Measurements from ENCODE around the gene POU2F3. TPM values are rescaled to one million over a fixed set of nuclear protein-coding genes. Genes with fewer than 3 reads are reported as not detected.

The POU2F3 gene
- total RNA-seq, 1 experiment from 2014 or later = not detected

DNA sequence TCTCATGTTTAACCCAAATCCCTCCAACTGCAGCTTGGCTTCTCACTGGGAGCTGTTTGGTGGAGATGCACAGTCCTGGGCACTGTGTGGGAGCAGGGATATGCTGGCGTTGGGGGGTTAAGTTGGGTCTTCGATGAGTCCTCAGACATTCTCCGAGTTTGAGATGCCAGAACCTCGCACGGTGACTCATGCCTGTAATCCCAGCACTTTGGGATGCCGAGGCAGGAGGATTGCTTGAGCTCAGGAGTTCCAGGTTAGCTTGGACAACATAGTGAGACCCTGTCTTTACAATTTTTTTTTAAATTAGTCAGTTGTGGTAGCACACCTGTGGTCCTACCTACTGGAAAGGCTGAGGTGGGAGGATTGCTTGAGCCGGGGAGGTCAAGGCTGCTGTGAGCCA lies 20.7 kb downstream of the POU2F3 start:
- H3K27me3 ChIP-seq (ENCODE audit: control insufficient read depth, insufficient read depth, low read length) = peaks cover 44% of the 10 kb centered on the region
- BruUV-seq (replicated peaks) = no TSS peak
- no peak overlapping the region for H3K4me3 ChIP-seq (ENCODE audit: low read depth in 2 of 2, low read length in 2 of 2)
- no peak overlapping the region for H3K27ac ChIP-seq (ENCODE audit: low read length)
- no peak for DNase-seq (ENCODE audit: low read depth, low spot score)
- no peaks in the 10 kb centered on the region for H3K9me3 ChIP-seq (ENCODE audit: control insufficient read depth, insufficient read depth, low read depth, low read length)
- ChIA-PET POLR2A (no interaction called here), CTCF (no interaction called here)
- intact Hi-C loops (cut with micrococcal nuclease; ENCODE audit: unreplicated experiment) = loop anchor here (10.0 kb wide), 1 partner anchor 964 kb away; no protein-coding TSS in a partner anchor
- no peaks in the 10 kb centered on the region for H3K4me1 ChIP-seq (ENCODE audit: control insufficient read depth, insufficient read depth, low read length)
- H3K36me3 ChIP-seq (ENCODE audit: control insufficient read depth, insufficient read depth, low read length) = no peaks in the 10 kb centered on the region
- TF ChIP-seq SIN3A (IDR thresholded peaks at IDR 0.05; ENCODE audit: borderline replicate concordance, insufficient read depth, low read depth, low read length) (no peak), TCF7L2 (IDR thresholded peaks at IDR 0.05; ENCODE audit: low read depth, low read length) (no peak), POLR2AphosphoS5 (IDR thresholded peaks at IDR 0.05; ENCODE audit: low read depth, low read length) (no peak)
- TF ChIP-seq, protein P1, sequence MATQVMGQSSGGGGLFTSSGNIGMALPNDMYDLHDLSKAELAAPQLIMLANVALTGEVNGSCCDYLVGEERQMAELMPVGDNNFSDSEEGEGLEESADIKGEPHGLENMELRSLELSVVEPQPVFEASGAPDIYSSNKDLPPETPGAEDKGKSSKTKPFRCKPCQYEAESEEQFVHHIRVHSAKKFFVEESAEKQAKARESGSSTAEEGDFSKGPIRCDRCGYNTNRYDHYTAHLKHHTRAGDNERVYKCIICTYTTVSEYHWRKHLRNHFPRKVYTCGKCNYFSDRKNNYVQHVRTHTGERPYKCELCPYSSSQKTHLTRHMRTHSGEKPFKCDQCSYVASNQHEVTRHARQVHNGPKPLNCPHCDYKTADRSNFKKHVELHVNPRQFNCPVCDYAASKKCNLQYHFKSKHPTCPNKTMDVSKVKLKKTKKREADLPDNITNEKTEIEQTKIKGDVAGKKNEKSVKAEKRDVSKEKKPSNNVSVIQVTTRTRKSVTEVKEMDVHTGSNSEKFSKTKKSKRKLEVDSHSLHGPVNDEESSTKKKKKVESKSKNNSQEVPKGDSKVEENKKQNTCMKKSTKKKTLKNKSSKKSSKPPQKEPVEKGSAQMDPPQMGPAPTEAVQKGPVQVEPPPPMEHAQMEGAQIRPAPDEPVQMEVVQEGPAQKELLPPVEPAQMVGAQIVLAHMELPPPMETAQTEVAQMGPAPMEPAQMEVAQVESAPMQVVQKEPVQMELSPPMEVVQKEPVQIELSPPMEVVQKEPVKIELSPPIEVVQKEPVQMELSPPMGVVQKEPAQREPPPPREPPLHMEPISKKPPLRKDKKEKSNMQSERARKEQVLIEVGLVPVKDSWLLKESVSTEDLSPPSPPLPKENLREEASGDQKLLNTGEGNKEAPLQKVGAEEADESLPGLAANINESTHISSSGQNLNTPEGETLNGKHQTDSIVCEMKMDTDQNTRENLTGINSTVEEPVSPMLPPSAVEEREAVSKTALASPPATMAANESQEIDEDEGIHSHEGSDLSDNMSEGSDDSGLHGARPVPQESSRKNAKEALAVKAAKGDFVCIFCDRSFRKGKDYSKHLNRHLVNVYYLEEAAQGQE (IDR thresholded peaks at IDR 0.05; ENCODE audit: insufficient read depth in 1 of 2, low read depth in 2 of 2, low read length in 1 of 2) = no peak
- TF ChIP-seq, protein P2, sequence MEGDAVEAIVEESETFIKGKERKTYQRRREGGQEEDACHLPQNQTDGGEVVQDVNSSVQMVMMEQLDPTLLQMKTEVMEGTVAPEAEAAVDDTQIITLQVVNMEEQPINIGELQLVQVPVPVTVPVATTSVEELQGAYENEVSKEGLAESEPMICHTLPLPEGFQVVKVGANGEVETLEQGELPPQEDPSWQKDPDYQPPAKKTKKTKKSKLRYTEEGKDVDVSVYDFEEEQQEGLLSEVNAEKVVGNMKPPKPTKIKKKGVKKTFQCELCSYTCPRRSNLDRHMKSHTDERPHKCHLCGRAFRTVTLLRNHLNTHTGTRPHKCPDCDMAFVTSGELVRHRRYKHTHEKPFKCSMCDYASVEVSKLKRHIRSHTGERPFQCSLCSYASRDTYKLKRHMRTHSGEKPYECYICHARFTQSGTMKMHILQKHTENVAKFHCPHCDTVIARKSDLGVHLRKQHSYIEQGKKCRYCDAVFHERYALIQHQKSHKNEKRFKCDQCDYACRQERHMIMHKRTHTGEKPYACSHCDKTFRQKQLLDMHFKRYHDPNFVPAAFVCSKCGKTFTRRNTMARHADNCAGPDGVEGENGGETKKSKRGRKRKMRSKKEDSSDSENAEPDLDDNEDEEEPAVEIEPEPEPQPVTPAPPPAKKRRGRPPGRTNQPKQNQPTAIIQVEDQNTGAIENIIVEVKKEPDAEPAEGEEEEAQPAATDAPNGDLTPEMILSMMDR (IDR thresholded peaks at IDR 0.05) = no peak
- in situ Hi-C loops (cut with HindIII; ENCODE audit: low pct_unique_long_range_greater_than_20kb, low sequenced_read_pairs) = no loop called here
- ATAC-seq = no peak

DNA sequence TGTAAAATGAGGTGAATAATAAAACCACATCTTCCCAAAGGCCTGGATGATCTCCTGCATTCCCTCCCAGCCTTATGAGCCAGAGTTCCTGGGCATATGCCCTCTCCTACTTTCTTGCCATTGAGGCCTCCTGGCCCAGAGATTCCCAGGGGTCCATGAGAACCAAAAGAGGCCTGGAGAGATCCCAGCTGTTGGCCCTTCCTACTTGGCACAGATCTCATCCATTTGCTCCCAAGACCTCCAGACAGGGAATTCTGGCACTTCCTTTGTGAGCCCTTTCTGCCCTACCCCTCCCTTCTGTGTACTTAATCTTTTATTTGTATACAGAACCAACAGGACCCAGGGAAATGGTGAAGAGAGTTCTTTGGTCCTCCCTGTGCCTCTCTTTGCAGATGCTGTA lies 21.4 kb downstream of the POU2F3 start:
- Histone ChIP-seq H3K4me1 (ENCODE audit: control insufficient read depth, insufficient read depth, low read length) (no peaks in the 10 kb centered on the region), H3K36me3 (ENCODE audit: control insufficient read depth, insufficient read depth, low read length) (no peaks in the 10 kb centered on the region), H3K9me3 (ENCODE audit: control insufficient read depth, insufficient read depth, low read depth, low read length) (no peaks in the 10 kb centered on the region), H3K27ac (ENCODE audit: low read length) (no peak overlapping the region), H3K27me3 (ENCODE audit: control insufficient read depth, insufficient read depth, low read length) (peaks cover 39% of the 10 kb centered on the region), H3K4me3 (ENCODE audit: low read depth in 2 of 2, low read length in 2 of 2) (no peak overlapping the region)
- TF ChIP-seq POLR2AphosphoS5 (IDR thresholded peaks at IDR 0.05; ENCODE audit: low read depth, low read length) (no peak), SIN3A (IDR thresholded peaks at IDR 0.05; ENCODE audit: borderline replicate concordance, insufficient read depth, low read depth, low read length) (no peak), TCF7L2 (IDR thresholded peaks at IDR 0.05; ENCODE audit: low read depth, low read length) (no peak)
- TF ChIP-seq, protein P2 (IDR thresholded peaks at IDR 0.05) = no peak
- TF ChIP-seq, protein P1 (IDR thresholded peaks at IDR 0.05; ENCODE audit: insufficient read depth in 1 of 2, low read depth in 2 of 2, low read length in 1 of 2) = no peak
- ChIA-PET POLR2A (no interaction called here), CTCF (no interaction called here)
- in situ Hi-C loops (cut with HindIII; ENCODE audit: low pct_unique_long_range_greater_than_20kb, low sequenced_read_pairs) = no loop called here
- ATAC-seq (no peak), DNase-seq (ENCODE audit: low read depth, low spot score) (no peak)
- BruUV-seq (replicated peaks) = no TSS peak
- intact Hi-C loops (cut with micrococcal nuclease; ENCODE audit: unreplicated experiment) = loop anchor here (10.0 kb wide), 1 partner anchor 963 kb away; no protein-coding TSS in a partner anchor
